Measurements from ENCODE around the gene UGT1A3. TPM values are rescaled to one million over a fixed set of nuclear protein-coding genes. Genes with fewer than 3 reads are reported as not detected.

The UGT1A3 gene
- total RNA-seq, 1 experiment from 2014 or later = not detected

DNA sequence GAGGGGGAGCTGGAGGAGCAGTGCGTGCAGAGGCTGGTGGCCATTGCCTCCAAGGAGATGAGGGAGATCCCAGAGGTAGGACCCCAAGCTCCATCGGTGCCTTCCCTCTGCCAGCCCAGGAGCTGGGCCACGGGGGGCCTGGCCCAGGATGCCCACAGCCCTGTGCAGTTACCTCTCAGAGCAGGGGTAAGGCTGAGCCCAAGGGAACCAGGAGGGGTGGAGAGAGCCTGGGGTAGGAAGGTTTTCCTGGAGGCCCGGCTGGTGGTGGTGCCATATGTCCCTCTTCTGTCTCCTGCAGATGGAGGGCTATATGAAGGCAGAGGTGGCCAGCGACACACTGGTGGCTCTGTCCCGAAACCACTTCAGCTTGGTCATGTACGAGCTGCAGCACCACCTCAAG is 60.7 kb downstream of the UGT1A3 start:
- in situ Hi-C loops (cut with HindIII; ENCODE audit: low sequenced_read_pairs) = no loop called here
- DNase-seq (ENCODE audit: low spot score) = no peak

DNA sequence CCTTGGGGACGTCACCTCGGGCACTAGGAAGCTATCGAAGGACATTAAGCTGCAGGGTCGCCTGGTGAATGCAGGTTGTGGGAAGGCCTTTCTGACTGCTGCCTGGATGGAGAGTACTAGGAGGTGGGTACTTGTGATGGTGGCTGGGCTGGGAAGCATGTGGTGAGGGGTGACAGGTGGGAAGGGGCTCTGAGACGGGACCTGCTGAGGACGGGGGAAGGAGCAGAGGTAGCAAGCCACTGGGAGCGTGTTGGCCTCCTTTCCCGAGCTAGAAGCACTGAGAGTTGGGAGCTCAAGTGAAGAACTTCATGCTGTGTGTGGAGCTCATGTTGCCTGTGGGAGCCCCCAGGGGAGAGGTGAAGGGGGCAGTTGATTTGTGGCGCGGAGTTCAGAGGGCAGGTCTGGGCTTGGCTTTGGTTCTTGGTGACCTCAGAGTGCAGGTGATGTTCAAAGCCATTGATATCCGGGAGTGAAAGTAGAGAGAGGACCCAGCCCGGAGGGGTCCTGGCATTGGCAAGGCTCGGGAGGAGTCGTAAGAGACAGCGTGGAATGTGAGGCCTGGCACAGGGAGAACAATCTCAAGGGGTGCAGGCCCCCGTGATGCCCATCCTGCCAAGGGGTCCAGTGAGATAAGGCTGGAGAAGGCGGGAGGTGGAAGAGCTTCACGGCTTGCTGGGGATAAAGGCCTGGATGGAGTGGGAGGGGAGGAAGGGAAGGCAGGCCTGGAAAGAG is 62.5 kb downstream of the UGT1A3 start:
- in situ Hi-C loops (cut with HindIII; ENCODE audit: low sequenced_read_pairs) = no loop called here
- DNase-seq (ENCODE audit: low spot score) = no peak

DNA sequence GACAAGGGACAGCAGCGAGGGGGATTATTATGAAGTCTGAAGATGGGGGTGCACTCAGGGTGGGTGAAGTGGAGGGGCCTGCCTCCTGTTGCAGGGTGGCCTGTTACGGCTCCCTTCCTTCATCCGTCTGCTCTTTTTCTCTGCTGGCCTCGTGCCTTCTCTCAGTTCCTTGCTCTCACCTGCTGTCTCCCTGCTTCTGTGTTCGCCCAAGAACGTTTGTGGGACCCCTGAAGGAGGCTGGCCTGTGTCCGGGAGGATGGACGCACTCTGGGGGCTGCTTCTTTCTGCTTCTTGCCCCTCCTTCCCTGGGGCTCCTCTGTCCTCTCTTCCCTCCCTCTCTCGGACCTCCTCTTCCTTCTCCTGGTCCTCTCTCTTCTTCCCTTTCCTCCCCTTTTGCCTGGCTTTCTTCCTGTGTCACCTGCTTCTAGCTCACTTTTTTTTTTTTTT is 63.1 kb downstream of the UGT1A3 start:
- in situ Hi-C loops (cut with HindIII; ENCODE audit: low sequenced_read_pairs) = no loop called here

DNA sequence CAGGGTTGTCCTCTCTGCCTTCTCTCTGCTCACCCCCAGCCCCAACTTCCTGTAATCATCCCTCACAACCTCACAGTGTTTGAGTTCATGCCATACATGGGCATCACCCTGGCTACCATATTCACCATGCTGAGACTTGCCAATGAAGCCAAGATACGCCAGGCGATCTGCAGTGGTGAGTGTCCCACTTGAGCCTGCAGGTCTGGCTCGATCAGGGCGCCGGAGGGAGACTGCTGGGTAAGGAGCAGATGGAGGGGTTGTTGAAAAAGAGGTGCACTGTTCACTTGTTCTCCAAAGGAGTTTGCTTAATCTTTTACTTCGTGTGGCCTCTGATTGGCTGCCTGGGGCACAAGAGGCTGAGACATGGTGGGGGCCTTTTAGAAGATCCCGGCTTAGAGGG is 63.9 kb downstream of the UGT1A3 start:
- in situ Hi-C loops (cut with HindIII; ENCODE audit: low sequenced_read_pairs) = no loop called here
- no peak for DNase-seq (ENCODE audit: low spot score)

More for the DNA sequence above, 63.1 kb downstream of the UGT1A3 start:
- DNase-seq (ENCODE audit: low spot score) = no peak

DNA sequence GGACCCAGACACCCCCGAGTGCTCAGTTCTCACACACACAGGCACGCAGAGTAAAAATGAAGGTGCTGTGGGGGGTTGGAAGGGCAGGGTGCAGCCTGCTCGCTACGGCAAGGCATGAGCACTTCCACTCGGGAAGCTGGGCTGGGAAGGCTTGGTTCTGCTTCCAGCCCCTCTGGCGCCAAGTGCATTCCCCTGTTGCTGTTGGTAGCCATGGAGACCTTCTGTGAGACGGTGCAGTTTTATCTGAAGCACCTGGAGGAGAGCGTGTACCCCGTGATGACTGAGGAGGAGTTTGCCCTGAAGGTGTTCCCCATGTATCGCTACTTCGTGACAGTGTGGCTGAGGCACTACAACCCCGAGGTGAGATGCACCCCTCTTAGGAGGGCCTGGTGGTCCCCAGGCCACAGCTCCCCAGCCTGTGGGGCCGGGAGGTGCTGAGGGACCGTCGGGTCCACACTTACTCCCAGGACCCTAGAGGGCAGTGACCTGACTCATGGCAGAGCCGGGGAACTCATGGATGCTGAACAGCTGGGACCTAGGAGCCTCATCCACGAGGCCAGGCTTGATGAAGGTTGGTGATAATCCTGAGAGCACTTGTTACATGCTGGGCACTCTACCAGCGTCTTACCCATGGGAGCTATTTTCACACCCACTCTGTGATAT is 64.8 kb downstream of the UGT1A3 start:
- in situ Hi-C loops (cut with HindIII; ENCODE audit: low sequenced_read_pairs) = no loop called here
- no peak for DNase-seq (ENCODE audit: low spot score)

DNA sequence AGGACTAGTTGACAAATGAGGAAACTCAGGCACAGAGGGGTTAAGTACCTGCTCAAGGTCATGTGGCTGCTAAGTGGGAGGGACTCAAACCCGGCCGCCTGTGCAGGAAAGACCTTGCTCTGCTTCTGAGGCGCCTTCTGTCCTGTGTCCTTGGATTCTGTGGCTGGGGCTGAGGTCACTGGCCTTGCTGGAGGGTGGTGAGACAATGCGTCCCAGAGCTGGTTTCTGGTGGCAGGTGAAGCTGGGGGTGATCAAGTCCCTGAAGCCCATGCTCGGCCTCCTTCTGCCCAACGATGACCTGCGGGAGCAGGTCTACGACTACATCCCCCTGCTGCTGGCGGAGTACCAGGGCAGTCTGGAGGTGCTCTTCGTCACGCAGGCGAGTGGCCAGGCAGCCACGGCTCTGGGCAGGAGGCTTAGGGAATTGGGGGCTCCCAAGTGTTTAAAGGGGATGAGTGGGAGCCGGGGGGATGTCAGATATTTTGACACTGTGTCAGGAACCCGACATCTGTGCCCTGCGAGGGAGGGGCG is 65.4 kb downstream of the UGT1A3 start:
- in situ Hi-C loops (cut with HindIII; ENCODE audit: low sequenced_read_pairs) = no loop called here
- DNase-seq (ENCODE audit: low spot score) = no peak

DNA sequence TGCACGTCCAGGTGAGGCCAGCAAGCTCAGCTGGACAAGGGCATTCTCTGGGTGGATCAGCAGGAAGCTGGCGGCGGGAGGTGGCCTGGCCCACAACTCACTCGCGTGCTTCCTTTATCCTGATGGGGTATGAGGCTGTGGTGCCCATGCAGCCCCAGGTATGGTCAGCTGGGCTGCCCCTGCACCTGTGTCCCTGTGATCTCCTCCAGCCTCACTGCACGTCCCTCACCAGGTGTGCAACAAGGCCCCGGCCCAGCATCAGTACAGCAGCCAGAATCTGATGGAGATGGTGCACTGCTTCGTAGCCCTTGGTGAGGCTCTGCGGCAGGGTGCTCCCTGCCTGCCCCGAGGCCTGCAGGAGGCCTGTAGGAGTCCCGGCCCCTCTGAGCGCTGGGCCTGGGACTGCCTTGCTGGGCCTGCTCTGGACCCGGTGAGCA is 66.9 kb downstream of the UGT1A3 start:
- in situ Hi-C loops (cut with HindIII; ENCODE audit: low sequenced_read_pairs) = no loop called here
- DNase-seq (ENCODE audit: low spot score) = no peak

DNA sequence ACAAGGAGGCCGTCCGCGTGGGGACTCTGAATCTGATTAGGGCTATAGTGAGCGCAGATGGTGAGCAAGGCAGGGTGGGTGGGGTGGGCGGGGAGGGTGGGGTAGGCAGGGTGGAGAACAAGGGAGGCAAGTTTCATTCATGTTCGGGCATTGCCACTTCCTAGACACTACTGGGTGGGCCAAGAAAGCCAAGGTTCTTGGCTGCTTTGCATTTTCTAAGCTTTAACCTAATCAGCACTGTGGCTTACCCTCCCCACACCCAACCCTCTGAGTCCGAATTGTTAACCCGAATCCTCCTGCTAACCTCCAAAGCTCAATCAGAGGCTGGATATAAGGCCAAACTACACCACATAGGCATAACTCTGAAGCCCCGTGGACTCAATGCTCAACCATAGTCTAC is 67.4 kb downstream of the UGT1A3 start:
- DNase-seq (ENCODE audit: low spot score) = no peak
- in situ Hi-C loops (cut with HindIII; ENCODE audit: low sequenced_read_pairs) = no loop called here

DNA sequence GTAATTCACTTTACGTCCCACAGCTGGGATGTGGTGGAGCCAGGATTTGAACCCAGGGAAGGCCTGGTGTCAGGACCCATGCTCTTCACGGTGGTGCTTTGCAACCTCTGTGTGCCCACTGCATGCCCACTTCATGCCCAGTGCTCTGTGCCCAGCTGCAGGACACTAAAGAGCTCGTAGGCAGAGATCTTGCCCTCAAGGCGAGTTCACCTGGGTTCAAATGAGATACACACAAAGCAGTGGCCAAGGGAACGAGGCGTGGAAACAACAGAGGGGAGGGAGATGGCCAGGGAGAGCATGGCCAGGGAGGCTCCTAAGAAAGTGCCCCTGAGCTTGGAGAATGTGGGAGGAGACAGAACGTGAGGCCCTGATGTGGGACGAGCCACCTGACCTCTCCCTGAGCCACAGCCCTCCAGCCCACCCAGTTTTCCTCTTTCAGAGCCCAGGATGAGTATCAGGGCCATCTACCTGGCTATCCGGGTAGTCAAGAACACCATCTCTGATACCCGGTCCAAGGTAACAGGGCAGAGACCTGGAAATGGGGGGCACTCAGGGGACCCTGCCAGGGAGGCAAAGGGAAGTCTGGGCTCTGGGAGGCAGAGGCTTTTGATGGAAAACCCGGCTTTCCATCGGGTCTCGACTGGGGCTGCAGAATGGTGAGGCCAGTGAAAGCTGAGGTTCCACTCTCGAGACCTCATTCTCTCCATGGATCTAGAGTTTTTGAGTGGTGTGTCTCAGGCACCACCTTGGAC is 69.7 kb downstream of the UGT1A3 start:
- no peak for DNase-seq (ENCODE audit: low spot score)
- in situ Hi-C loops (cut with HindIII; ENCODE audit: low sequenced_read_pairs) = no loop called here

DNA sequence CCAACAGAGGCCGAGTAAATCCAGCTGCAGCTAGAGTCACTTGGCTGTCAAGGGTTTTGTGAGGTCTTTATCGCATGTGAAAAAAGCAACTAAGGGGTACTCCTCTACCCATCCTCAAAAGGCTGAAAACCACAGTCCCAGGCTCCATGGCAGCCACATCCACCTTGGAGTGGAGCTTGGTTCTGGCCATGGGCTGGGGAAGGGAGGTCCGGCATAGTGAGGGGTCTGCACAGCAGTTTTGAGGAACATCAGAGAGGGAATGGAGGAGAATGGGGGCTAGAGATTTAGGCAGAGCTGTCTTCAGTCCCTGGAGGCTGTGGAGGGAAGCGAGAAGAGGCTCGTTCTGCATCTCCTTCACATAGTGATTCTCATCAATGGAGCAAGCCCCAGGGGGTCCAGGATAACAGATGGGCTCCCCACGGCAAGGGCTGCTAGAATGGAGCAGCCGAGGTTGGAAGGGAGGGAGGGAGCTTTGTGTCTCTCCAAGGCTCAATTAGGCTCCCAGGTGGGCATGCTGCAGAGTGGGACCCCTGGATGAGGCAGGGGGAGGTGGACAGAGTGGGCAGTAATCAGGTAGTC is 70.3 kb downstream of the UGT1A3 start:
- in situ Hi-C loops (cut with HindIII; ENCODE audit: low sequenced_read_pairs) = no loop called here
- peak; percentile 7 for DNase-seq (ENCODE audit: low spot score)

DNA sequence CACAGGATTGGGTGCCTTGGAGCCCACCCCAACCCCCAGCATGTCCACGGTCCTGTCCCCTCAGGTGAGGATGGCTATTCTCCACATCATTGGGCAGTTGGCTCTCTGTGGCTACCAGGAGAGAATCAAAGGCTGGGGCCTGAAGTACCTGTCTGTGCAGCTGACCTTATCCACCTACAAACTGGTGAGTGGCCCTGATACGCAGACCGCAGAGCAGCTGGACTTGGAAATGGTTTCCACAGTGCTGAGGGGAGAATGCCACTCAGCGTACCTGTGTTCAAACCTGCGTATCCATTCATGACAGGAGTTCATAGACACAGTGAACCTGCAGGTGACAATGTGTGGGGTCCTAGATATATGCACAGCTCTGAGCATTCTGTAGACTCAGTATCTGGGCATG is 70.9 kb downstream of the UGT1A3 start:
- no peak for DNase-seq (ENCODE audit: low spot score)
- in situ Hi-C loops (cut with HindIII; ENCODE audit: low sequenced_read_pairs) = no loop called here

DNA sequence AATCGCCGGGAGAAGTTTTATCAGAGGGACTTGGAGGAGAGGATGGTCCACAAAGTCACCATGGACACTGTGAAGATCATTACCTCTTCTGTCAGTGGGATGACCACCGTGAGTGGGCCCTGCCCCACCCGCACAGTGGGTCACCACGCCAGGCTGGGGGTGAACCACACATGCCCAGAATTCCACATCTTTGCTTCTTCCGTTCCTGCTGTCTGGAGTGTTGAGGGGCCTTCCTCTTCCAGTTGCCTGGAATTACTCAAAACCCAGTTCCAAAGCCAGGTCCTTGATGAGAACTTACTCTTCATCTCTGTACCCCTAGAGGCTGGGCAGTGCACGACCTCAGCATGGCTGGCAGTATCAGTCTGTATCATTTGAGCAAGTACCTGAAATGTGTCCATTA is 71.4 kb downstream of the UGT1A3 start:
- DNase-seq (ENCODE audit: low spot score) = no peak
- in situ Hi-C loops (cut with HindIII; ENCODE audit: low sequenced_read_pairs) = no loop called here

DNA sequence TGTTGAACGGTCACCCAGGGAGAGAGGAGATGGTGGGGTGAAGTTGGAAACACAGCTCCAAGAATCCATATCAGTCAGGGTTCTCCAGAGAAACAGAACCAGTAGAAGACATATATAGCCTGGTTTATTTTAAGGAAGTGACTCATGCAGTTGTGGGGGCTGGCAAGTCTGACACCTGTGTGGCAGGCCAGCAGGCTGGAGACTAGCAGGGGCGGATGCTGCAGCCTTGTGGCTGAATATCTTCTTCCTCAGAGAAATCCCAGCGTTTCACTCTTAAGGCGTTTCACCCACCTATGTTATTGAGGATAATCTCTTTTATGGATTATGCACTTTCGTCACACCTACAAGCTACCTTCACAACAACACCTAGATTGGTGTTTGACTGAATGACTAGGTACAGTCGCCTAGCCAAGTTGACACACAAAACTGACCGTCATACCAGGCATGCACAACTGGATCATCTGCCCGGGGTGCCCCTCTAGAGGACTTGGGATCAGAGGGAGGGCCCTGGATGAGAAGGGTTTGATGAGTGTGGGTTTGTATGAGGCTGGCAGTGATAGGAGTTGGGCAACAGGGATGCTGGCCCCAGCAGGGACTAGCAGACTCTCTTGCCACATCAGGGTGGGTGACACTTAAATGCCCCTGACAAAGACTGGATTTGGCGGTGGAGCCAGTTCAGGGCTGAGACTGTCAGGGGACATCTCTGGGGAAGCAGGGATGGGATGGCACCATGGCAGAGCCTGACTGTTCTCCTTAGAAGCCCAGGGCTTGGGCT is 72.7 kb downstream of the UGT1A3 start:
- DNase-seq (ENCODE audit: low spot score) = no peak
- in situ Hi-C loops (cut with HindIII; ENCODE audit: low sequenced_read_pairs) = no loop called here

DNA sequence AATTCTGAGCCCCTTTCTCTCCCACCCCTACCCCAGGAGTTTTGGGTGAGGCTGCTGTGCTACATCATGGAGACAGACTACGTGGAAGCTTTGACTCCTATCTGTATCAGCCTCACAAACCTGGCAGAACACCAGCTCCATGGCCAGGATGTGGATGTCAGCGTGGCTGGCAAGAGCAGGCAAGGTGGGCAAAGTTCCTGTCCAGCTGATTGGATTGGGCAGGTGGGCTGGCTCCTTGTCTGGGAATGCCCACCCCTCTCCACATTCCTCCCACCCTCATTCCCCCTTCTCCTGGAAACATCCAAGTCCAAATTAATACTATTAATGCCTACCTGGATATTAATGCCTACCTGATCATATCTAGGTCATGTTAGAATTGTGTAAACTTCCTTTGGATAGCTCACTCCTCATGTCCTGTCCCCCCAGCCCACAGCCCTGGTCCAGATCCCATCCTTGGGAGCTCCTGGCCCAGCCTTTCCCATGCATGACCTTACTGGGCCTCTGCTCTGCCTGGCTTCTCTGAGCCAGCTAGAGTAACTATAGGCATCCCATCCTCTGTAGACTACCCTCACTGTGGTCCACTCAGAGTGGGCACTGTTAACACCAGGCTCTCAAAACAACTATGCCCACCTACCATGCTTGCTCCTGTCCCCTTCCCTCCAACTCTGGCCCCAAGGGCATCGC is 73.4 kb downstream of the UGT1A3 start:
- in situ Hi-C loops (cut with HindIII; ENCODE audit: low sequenced_read_pairs) = no loop called here
- no peak for DNase-seq (ENCODE audit: low spot score)

DNA sequence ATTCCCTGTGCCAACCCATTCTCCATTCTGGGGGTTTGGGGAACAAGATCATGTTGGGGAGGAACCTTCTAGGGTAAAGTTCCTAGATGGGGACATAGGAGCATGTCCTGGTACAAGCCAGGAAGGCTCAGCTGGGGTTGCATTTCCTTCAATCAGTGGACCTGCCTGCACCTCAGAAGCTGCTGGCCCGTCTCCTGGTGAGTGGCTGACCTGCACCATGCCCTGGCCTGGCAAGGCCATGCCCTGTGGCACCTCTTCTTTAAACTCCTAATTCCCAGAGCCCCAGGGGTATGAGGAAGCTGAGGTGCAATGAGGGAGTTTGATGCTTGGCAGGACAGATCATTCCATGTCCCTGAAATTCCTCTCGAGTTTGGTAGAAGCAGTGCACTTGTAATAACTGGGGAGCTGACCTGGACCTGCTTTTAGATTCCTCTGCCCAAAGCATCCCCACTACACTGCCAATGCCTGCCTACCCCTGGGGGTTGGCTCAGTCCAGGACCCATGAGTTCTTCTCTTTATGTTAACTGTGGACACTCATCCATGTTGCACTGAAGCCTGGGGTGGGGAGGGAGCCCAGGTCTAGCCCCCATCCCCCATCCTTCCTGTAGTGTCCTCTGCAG is 74.6 kb downstream of the UGT1A3 start:
- no peak for DNase-seq (ENCODE audit: low spot score)
- in situ Hi-C loops (cut with HindIII; ENCODE audit: low sequenced_read_pairs) = no loop called here

DNA sequence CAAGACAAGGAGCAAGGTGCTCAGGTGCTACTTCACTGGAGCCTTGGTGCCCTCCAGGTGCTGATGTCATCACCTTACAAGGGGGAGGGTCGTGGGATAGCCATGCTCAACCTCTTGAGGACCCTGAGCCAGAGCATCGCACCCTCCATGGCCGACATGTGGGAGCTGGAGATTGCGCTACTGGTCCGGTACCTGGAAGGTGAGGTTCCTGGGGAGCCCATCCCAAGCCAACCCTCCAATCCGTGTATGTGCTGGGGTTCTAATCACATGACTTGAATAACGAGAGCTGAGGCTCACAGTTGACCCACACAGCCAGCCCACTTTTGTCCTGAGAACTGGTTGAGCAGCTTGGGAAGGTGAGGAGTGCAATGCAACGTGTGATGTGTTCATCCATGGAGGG is 75.2 kb downstream of the UGT1A3 start:
- in situ Hi-C loops (cut with HindIII; ENCODE audit: low sequenced_read_pairs) = no loop called here
- no peak for DNase-seq (ENCODE audit: low spot score)

DNA sequence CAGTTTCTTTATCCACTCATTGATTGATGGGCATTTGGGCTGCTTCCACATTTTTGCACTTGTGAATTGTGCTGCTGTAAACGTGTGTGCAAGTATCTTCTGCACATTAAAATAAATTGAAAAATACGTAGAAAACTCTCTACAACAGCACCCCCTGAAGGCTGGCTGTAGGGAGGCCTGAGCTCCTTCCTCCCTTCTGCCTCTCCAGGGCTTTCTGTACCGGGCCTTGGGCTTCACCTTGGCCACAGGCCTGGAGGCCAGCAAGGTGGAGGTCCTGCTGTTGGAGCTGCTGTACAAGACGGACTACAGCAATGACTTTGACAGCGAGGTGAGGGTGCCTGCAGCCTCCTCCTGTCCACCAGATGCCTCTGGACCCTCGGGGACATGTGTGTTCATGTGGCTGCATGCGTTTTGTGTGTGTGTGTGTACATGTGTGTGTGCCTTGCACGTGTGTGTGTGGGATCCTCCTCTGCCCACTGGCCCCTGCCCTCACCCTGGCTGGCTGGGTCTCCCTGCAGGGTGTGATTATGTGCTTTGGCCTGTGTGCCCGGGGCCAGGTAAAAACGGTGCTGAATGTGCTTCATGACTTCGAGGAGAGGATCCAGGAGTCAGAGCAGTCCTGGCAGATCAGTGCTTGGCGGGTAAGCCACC is 78.5 kb downstream of the UGT1A3 start:
- no peak for DNase-seq (ENCODE audit: low spot score)
- in situ Hi-C loops (cut with HindIII; ENCODE audit: low sequenced_read_pairs) = no loop called here
